Measurements from ENCODE around the gene SLC16A13. TPM values are rescaled to one million over a fixed set of nuclear protein-coding genes. Genes with fewer than 3 reads are reported as not detected.

The SLC16A13 gene
- total RNA-seq, 4 donors from 2014 or later, result 1.2 to 6.7 (median 4.1) TPM

GRCh38 chr17:6994666-6995256, 41.1 kb upstream of the SLC16A13 start:
- intact Hi-C loops (cut with DNase I), result no loop called here
- H3K27ac ChIP-seq, result no peak overlapping the region
- H3K36me3 ChIP-seq, result peaks cover 0 to 7% of the 10 kb centered on the region in 2 donors
- no peak for DNase-seq
- no peaks in the 10 kb centered on the region for H3K9me3 ChIP-seq
- no peak for TF ChIP-seq CTCF (IDR thresholded peaks at IDR 0.05)
- no peak for TF ChIP-seq POLR2A (IDR thresholded peaks at IDR 0.05)
- WGBS, 2 donors, result 88 to 93% methylated on average over 9 of the region's 9 CpGs
- no peaks in the 10 kb centered on the region for H3K27me3 ChIP-seq
- H3K4me1 ChIP-seq, result peaks cover 0 to 11% of the 10 kb centered on the region in 2 donors
- H3K4me3 ChIP-seq (replicated peaks in 1 of 3), result no peak overlapping the region

GRCh38 chr17:6995500-6996255, 40.1 kb upstream of the SLC16A13 start, which contains the start of gene ALOX12:
Gene ALOX12, plus strand, starts transcription at chr17:6996049. Its CDS starts 69 bp downstream, at chr17:6996118.
- intact Hi-C loops (cut with DNase I), result no loop called here
- DNase-seq, result peak; percentile 42 to 50
- H3K9me3 ChIP-seq, result no peaks in the 10 kb centered on the region
- TF ChIP-seq POLR2A (IDR thresholded peaks at IDR 0.05) (peak in 1 of 2 donors; percentile 6), CTCF (IDR thresholded peaks at IDR 0.05) (no peak)
- no peak within 1 kb of the TSS for H3K27ac ChIP-seq
- peak within 1 kb of the TSS in 2 of 3 donors; percentile 13 to 27 for H3K4me3 ChIP-seq (replicated peaks in 1 of 3)
- peaks cover 0 to 11% of the 10 kb centered on the region in 2 donors for H3K4me1 ChIP-seq
- WGBS, 2 donors, result 10 to 18% methylated on average over 37 to 46 of the region's 64 CpGs
- no peaks in the 10 kb centered on the region for H3K27me3 ChIP-seq
- peaks cover 0 to 7% of the 10 kb centered on the region in 2 donors for H3K36me3 ChIP-seq

DNA sequence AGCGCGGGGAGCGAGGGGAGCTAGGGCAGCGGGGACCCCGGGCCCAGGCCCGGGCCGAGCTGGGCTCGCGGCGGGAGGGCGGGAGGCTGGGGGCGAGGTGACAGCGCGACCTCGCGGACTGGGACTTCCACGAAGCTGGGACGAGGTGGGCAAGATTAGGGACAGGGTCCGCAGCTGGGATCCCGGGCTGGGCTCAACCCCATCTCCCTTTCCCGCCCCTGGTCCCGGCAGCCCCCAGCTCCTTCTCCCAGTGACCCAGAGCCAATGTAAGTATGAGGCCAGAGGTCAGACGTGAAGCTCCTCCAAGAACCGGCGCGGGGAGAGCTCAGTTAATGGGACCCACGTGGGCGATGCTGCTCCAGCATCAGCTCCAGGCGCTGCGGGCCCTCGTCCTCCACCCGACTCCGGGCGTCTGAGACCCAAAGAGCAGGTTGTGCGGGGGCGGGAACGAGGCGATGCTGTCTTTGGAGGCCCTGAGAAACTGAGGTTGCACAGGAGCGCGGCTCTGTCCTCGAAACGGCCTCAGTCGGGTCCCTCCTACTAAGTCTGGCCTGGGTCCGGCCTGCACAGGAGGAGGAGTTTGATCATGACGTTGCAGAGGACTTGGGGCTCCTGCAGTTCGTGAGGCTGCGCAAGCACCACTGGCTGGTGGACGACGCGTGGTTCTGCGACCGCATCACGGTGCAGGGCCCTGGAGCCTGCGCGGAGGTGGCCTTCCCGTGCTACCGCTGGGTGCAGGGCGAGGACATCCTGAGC, 39.4 kb upstream of the SLC16A13 start:
- 63 to 65% methylated on average over 34 to 44 of the region's 58 CpGs for WGBS, 2 donors
- intact Hi-C loops (cut with DNase I), result no loop called here
- Histone ChIP-seq H3K27me3 (no peaks in the 10 kb centered on the region), H3K9me3 (no peaks in the 10 kb centered on the region), H3K36me3 (peaks cover 2 to 7% of the 10 kb centered on the region in 2 donors), H3K4me1 (peaks cover 0 to 11% of the 10 kb centered on the region in 2 donors), H3K27ac (no peak overlapping the region), H3K4me3 (replicated peaks in 1 of 3) (peak overlapping the region in 1 of 3 donors; percentile 27)
- no peak for DNase-seq
- TF ChIP-seq CTCF (IDR thresholded peaks at IDR 0.05), result no peak
- no peak for TF ChIP-seq POLR2A (IDR thresholded peaks at IDR 0.05)

DNA sequence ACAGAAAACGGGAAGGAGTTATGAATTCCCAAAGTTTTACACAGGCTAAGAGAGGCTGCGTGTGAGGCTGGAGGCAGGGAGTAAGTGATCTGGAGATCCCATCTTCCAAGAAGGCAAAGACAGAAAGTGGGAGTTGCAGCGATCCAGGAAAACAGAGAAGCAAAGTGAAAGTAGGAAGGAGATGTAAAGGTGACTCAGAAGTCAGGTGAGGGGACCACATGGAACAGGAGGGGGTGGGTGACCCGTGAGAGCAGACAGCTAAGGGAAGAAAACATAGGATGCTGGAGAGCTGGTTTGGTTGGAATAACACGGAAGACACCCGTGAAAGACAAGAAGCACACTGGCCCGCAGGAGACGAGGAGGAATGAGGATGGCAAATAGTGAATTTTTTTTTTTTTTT, 38.6 kb upstream of the SLC16A13 start:
- H3K27me3 ChIP-seq, result no peaks in the 10 kb centered on the region
- intact Hi-C loops (cut with DNase I), result no loop called here
- H3K9me3 ChIP-seq, result no peaks in the 10 kb centered on the region
- no peak overlapping the region for H3K27ac ChIP-seq
- peaks cover 0 to 11% of the 10 kb centered on the region in 2 donors for H3K4me1 ChIP-seq
- no peak for TF ChIP-seq CTCF (IDR thresholded peaks at IDR 0.05)
- no peak for TF ChIP-seq POLR2A (IDR thresholded peaks at IDR 0.05)
- no peak for DNase-seq
- 84 to 97% methylated on average over 8 of the region's 8 CpGs for WGBS, 2 donors
- H3K36me3 ChIP-seq, result peaks cover 9 to 15% of the 10 kb centered on the region in 2 donors
- H3K4me3 ChIP-seq (replicated peaks in 1 of 3), result no peak overlapping the region

All from thyroid gland (tissue), 4 donors.